Measurements from ENCODE around the gene MANF. TPM values are rescaled to one million over a fixed set of nuclear protein-coding genes. Genes with fewer than 3 reads are reported as not detected.
A peak's percentile ranks its signal among the peaks of the same experiment; 100 is the strongest.
"Not testable (repeated sequence)": the region's sequence is repeated elsewhere in the genome, so short reads cannot be mapped to it uniquely, and the experiment has no call there.

Gene MANF
- total and polyA plus RNA-seq, 12 donors: 16.1 to 306 (median 43.1) TPM

DNA sequence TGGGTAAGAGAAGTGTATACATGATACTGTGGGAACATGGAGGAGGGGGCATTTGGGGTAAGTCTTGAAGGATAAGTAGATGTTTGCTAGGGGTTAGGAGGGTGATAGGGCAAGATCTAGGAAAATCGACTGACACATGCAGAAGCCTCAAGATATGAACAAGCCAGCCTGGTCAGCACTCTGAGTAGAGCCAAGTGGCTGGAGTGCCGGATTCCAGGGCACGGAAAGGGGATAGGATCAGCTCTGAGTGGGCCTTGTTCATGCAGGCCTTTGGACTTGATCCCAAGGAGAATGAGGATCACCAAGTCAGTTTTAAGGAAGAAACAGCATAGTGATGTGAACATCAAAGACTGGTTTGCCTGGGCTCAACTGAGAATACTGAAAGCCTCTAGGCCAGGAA is 24.3 kb upstream of the MANF start:
- TF ChIP-seq, protein P1, sequence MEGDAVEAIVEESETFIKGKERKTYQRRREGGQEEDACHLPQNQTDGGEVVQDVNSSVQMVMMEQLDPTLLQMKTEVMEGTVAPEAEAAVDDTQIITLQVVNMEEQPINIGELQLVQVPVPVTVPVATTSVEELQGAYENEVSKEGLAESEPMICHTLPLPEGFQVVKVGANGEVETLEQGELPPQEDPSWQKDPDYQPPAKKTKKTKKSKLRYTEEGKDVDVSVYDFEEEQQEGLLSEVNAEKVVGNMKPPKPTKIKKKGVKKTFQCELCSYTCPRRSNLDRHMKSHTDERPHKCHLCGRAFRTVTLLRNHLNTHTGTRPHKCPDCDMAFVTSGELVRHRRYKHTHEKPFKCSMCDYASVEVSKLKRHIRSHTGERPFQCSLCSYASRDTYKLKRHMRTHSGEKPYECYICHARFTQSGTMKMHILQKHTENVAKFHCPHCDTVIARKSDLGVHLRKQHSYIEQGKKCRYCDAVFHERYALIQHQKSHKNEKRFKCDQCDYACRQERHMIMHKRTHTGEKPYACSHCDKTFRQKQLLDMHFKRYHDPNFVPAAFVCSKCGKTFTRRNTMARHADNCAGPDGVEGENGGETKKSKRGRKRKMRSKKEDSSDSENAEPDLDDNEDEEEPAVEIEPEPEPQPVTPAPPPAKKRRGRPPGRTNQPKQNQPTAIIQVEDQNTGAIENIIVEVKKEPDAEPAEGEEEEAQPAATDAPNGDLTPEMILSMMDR (IDR thresholded peaks at IDR 0.05): no peak
- no peak for TF ChIP-seq POLR2A (IDR thresholded peaks at IDR 0.05)
- 91 to 98% (median 93%) methylated on average over 3 of the region's 3 CpGs for WGBS, 4 donors
- peak in 1 of 7 donors; percentile 3 for DNase-seq

DNA sequence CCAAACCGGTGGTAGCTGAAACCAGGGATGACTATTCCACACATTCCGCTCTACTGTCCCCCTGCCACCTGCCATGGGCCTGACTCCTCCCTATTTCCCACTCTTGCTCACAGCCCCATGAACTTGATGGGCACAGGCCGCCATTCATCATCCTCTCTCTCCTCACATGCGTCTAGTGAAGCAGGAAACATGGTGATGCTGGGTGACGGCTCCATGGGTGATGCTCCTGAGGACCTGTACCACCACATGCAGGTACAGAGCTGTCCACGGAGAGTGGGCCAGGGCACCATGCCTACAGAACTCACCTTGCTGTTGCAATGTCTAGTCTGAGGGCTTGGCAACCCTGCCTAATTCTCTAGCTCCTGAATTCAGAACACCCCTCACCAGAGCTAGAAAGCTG is 23.3 kb upstream of the MANF start:
- Histone ChIP-seq H3K4me1 (replicated peaks in 1 of 2) (no peaks in the 10 kb centered on the region), H3K9me3 (replicated peaks in 1 of 3) (no peaks in the 10 kb centered on the region), H3K4me3 (no peak overlapping the region), H3K36me3 (replicated peaks in 1 of 2) (no peaks in the 10 kb centered on the region), H3K27me3 (no peaks in the 10 kb centered on the region), H3K27ac (no peak overlapping the region)
- 90 to 100% (median 94%) methylated on average over 4 to 6 of the region's 6 CpGs for WGBS, 4 donors
- DNase-seq: peak in 1 of 7 donors; percentile 37
- TF ChIP-seq, protein P1 (IDR thresholded peaks at IDR 0.05): no peak
- TF ChIP-seq POLR2A (IDR thresholded peaks at IDR 0.05): no peak
- intact Hi-C loops (cut with DNase I): no loop called here

More for the DNA sequence above, 24.3 kb upstream of the MANF start:
- no peak overlapping the region for H3K4me3 ChIP-seq
- H3K4me1 ChIP-seq (replicated peaks in 1 of 2): no peaks in the 10 kb centered on the region
- H3K27ac ChIP-seq: no peak overlapping the region
- no peaks in the 10 kb centered on the region for H3K27me3 ChIP-seq
- intact Hi-C loops (cut with DNase I): no loop called here
- H3K9me3 ChIP-seq (replicated peaks in 1 of 3): no peaks in the 10 kb centered on the region
- H3K36me3 ChIP-seq (replicated peaks in 1 of 2): no peaks in the 10 kb centered on the region

DNA sequence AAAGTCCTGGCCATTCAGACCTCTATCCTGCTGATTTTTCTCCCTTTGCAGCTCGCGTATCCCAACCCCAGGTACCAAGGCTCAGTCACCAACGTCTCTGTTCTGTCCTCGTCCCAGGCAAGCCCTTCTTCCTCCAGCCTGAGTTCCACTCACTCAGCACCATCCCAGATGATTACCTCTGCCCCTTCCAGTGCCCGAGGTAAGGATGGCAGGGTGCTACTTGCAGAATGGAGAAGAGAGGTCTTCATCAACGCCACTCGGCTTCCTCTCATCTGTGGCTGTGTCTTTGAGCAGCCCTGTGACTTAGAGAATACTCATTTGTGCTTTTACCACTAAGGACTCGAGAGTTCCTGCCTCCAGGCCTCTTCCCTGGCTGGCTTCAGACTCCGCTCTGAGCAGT is 22.6 kb upstream of the MANF start:
- 88 to 92% (median 91%) methylated on average over 9 of the region's 9 CpGs for WGBS, 4 donors
- no peaks in the 10 kb centered on the region for H3K27me3 ChIP-seq
- no peaks in the 10 kb centered on the region for H3K36me3 ChIP-seq (replicated peaks in 1 of 2)
- no peaks in the 10 kb centered on the region for H3K9me3 ChIP-seq (replicated peaks in 1 of 3)
- no peaks in the 10 kb centered on the region for H3K4me1 ChIP-seq (replicated peaks in 1 of 2)
- intact Hi-C loops (cut with DNase I): no loop called here
- H3K27ac ChIP-seq: no peak overlapping the region
- TF ChIP-seq, protein P1 (IDR thresholded peaks at IDR 0.05): no peak
- TF ChIP-seq POLR2A (IDR thresholded peaks at IDR 0.05): no peak
- DNase-seq: peak in 1 of 7 donors; percentile 36
- no peak overlapping the region for H3K4me3 ChIP-seq

DNA sequence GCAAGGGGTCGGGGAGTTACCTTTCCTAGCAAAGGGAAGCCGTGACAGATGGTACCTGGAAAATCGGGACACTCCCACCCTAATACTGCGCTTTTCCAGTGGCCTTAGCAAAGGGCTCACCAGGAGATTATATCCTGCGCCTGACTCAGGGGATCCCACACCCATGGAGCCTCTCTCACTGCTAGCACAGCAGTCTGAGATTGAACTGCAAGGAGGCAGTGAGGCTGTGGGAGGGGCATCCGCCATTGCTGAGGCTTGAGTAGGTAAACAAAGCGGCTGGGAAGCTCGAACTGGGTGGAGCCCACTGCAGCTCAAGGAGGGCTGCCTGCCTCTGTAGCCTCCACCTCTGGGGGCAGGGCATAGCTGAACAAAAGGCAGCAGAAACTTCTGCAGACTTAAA is 16.8 kb upstream of the MANF start:
- H3K4me3 ChIP-seq; intact Hi-C loops (cut with DNase I); H3K9me3 ChIP-seq (replicated peaks in 1 of 3); H3K4me1 ChIP-seq (replicated peaks in 1 of 2); H3K27ac ChIP-seq; H3K36me3 ChIP-seq (replicated peaks in 1 of 2); H3K27me3 ChIP-seq: not testable (repeated sequence)
- WGBS, 4 donors: 91 to 94% (median 94%) methylated on average over 5 to 8 of the region's 8 CpGs
- DNase-seq: peak in 1 of 7 donors; percentile 24

DNA sequence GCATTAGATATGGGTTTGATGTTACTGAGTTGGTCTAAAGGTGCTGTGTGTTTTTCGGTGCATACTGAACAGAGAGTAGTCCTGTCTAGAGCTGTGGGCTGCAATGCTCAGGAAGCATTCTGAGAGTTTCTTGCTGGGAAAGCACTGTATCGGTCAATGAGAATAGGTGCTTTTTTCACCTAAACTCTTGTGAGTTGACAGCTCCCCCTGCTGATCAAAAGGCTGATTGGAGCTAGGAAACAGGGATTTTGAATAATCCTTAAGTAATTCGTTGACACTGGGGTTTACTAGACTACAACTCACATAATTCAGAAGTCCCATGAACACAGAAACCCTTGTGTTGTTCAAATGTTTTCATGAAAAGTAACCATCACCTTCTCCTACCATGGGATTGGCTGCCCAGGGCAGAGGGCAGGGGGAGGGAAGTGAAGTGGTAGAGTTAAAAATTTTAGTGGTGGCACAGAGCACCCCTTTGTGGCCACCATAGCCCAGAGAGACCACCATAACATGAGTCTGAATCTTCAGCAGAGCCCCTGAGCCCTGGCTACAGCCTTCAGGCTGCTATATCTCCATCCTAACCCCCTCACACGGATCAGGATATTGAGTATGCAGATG is 13.0 kb upstream of the MANF start:
- no peak overlapping the region for H3K4me3 ChIP-seq
- DNase-seq: peak; percentile 57 to 87 (median 76)
- H3K27ac ChIP-seq: no peak overlapping the region
- no peak for TF ChIP-seq POLR2A (IDR thresholded peaks at IDR 0.05)
- TF ChIP-seq, protein P1 (IDR thresholded peaks at IDR 0.05): peak; percentile 41 to 80 (median 78)
- intact Hi-C loops (cut with DNase I): loop anchor here (5.0 to 10.0 kb wide), 4 partner anchors 280 to 757 kb away; partner anchors contain the start of genes MAPKAPK3 (in 2 of the 2) and CISH (in 1 of the 2)
- no peaks in the 10 kb centered on the region for H3K27me3 ChIP-seq
- H3K9me3 ChIP-seq (replicated peaks in 1 of 3): no peaks in the 10 kb centered on the region
- 21 to 27% (median 24%) methylated on average over 4 of the region's 4 CpGs for WGBS, 4 donors
- peaks cover 7 to 9% of the 10 kb centered on the region in 2 donors for H3K4me1 ChIP-seq (replicated peaks in 1 of 2)
- H3K36me3 ChIP-seq (replicated peaks in 1 of 2): no peaks in the 10 kb centered on the region

Measured in adrenal gland (tissue), 12 donors.